GM15510 (cell line): Measurements from ENCODE around the gene NCLN.

Experiments used
- POLR2A ChIP-seq: IDR thresholded peaks from 3 replicates; pipeline ENCODE4 v1.6.1; 2011; ENCODE audit warnings: borderline replicate concordance; ENCODE audit not compliant: insufficient read length; ENCODE audit errors: extremely low read depth

The NCLN gene, protein sequence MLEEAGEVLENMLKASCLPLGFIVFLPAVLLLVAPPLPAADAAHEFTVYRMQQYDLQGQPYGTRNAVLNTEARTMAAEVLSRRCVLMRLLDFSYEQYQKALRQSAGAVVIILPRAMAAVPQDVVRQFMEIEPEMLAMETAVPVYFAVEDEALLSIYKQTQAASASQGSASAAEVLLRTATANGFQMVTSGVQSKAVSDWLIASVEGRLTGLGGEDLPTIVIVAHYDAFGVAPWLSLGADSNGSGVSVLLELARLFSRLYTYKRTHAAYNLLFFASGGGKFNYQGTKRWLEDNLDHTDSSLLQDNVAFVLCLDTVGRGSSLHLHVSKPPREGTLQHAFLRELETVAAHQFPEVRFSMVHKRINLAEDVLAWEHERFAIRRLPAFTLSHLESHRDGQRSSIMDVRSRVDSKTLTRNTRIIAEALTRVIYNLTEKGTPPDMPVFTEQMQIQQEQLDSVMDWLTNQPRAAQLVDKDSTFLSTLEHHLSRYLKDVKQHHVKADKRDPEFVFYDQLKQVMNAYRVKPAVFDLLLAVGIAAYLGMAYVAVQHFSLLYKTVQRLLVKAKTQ

DNA sequence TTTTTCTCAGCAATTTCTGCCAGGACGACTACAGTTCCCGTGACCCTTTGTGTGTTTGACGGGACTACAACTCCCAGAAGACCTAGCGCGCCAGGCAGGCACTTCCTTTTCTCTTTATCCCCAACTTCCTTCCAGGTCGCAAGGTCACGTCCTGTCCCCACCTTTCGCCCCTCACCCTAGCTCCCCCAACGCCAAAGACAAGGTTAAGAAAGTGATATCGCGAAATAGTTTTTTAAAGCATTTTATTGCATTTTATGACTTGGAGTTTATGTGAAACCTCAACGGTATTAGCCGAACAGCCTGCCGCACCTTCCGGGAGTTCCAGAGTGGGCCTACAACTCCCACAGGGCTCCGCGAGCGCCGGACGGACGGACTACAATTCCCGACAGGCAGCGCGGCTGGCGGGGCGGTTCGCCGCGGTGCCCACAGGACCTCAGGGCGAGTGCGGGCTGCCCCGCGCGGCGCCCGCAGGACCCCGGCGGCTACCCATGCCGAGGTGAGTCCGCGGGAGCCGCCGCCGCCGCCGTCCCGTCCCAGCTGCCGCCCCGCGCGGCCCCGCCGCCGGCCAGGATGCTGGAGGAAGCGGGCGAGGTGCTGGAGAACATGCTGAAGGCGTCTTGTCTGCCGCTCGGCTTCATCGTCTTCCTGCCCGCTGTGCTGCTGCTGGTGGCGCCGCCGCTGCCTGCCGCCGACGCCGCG lies at the start of gene NCLN:
TSS of gene NCLN (plus strand) at position 470 of the 699 bp plus-strand sequence. CDS start at position 571, 101 bp downstream.
- peak; percentile 79 for TF ChIP-seq POLR2A

DNA sequence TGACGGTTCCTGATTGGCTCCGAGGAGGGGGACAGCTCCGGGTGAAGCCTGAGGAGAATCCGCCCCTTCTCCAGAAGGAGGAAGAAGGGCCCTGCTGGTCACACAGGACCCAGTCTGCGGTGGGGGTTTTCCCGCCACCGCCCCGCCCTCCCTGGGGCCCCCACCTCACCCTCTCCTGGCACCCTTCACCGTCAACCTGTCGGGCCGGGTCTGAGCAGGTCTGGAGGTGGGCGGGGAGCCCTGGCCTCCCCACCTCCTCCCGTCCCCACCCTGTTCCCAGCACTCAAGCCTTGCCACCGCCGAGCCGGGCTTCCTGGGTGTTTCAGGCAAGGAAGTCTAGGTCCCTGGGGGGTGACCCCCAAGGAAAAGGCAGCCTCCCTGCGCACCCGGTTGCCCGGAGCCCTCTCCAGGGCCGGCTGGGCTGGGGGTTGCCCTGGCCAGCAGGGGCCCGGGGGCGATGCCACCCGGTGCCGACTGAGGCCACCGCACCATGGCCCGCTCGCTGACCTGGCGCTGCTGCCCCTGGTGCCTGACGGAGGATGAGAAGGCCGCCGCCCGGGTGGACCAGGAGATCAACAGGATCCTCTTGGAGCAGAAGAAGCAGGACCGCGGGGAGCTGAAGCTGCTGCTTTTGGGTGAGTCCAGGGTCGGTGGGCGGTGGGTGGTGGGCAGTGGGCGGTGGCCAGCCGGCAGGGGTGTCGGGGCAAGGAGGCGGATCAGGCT lies 49.6 kb upstream of the NCLN start, which contains the start of gene GNA15:
TSS of gene GNA15 (plus strand) at position 73 of the 723 bp plus-strand sequence. CDS start at position 491, 418 bp downstream.
- TF ChIP-seq POLR2A: no peak

DNA sequence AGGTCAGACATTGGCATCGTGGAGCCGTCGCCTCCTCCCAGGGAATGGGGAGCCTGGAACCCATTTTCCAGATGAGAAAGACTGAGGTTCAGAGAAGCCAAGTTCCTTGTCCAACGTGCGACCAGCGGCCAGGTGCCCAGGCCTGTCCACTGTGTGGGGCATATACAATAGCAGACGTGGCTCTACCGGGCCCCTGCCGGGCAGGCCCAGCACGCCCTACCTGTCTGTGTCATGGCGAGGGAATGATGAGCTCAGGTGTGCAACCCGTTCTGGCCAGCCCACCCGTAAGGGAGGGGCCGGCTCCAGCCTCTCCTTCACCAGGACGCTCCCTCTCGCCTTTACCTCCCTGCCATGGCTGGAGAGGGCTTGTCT lies 49.1 kb upstream of the NCLN start:
- no peak for TF ChIP-seq POLR2A

DNA sequence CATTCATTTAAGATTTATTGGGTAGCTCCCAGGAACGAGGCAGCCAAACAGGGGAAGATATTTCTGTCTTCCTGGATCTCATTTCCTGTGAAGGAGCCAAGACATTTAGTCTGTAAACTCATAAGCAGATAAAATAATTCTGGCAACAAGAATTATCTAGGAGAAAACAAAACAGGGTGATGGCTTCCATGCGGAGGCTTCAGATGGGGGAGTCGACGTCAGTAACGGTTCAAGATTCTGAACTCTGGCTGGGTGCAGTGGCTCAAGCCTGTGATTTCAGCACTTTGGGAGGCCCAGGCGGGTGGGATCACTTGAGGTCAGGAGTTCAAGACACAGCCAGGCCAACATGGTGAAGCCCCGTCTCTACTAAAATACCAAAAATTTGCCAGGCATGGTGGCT lies 48.6 kb upstream of the NCLN start:
- TF ChIP-seq POLR2A: no peak

DNA sequence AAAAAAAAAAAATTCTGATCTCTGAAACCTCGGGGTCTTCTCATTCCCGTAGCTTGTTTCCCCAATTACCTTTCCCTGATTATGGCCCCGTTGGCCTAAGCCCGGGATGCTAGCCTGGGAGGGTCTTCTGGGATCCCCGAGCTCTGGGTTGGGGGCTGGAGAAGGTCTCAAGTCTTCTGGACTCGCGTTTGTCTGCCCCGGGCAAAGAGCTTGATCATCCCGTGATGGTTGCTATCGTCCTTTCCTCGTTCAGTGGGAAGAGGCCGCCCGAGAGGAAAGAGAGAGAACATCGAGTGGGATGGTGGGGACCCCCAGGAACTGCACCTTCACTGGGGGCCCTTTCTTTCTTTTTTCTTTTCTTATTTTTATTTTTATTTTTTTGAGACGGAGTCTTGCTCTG lies 47.5 kb upstream of the NCLN start:
- no peak for TF ChIP-seq POLR2A

DNA sequence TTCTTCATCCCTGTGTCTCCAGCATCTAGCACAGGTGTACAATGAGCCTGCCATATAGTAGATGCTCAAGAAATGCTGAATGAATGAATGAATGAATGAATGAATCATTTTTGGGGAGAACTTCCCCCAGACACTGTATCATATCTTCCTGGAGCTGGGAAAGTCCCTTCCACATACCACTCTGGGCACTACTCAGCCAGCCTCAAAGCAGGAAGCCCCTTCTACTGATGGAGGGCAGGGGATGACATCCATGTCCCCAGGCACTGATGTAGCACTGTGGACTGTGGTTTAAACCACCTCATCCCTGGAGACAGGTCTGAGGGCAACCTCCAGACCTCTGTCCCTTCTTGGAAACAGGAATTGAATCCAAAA lies 45.1 kb upstream of the NCLN start:
- TF ChIP-seq POLR2A: no peak

DNA sequence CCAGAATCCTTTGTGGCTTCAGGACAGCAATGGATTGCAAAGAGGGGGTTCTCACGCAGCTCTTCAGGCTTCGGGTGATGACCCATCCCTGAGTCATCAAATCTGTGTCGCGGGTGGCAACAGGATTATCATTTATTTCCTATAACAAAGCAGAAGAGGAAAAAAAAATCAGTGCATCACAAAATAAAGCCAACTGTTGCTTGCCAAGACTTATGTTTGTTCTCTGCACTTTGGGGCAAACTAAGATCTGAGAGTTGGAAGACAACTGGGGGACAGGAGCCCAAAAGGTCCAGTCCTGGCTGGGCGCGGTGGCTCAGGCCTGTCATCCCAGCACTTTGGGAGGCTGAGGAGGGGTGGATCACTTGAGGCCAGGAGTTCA lies 43.4 kb upstream of the NCLN start:
- TF ChIP-seq POLR2A: no peak

DNA sequence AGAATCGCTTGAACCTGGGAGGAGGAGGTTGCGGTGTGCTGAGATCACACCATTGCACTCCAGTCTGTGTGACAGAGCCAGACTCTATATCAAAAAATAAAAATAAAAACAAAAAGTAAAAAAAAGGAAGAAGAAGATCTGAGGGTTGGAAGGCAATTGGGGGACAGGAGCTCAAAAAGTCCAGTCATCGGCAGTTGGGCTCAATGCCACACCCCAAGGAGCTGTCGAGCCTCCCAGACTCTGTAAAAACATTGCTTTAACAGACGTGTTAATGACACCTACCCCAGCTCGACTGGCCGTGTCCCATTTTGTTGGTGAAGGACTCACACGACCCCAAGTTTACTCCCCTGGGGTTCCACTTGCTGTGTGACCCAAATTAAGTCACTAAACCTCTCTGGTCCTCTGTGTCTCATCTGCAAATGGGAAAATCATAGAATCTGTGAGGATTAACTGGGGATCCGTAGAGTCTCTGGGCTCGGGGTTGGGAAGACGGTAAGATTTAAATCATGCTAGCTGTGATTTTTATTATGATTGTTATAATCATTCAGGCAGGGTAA lies 42.9 kb upstream of the NCLN start:
- no peak for TF ChIP-seq POLR2A

DNA sequence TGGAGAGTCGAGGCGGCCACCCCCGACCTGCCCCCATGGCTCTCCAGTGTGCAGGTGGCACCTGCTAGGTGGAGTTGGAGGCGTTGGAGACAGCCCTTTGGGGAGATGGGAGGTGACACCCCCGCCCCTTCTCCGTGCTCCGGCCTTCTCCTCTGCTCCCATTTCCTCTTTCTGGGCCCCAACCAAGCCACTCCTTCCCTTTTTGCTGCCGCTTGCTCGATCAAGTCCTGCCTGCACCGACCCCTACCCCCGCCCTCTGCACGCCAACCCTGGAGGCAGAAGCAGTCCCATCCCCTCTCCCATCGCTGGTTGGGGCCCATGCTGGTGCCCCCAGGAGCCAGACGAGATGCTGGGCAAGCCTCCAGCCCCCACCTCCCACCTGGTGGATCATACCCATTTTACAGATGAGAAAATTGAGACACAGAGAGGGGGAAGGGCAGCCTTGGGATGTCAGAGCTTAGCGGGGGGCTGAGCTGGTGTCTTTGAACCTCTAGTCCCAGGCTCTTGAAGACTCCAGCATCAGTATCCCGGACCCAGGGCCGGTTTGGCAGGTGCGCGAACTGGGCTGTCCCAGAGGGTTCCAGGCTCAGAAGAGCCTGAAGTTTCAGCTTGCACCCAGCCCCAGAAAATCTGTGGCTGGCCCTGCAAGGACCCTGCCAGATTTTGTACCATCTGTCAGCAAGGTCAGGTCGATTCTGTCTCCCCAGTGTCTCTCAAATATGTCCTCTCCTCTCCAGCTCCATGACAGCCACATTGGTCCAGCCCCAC lies 39.6 kb upstream of the NCLN start:
- no peak for TF ChIP-seq POLR2A

DNA sequence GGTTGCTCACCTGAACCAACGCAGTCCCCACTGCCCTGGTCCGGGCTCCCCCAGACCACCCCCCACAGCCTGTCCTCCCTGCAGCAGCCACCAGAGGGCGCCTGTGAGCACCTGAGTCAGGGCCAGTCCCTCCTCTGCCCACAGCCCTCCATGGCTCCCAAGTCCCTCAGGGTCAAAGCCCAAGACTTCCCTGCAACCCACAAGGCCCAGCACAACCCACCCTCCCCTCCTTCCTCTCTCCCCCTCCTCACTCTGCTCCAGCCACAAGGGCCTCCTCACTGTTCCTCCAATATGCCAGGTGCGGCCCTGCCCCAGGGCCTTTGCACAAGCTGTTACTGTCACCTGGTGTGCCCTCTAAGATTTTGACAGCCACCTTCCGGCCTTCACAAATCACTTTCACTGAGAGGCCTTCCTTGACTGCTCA lies 39.0 kb upstream of the NCLN start:
- no peak for TF ChIP-seq POLR2A

DNA sequence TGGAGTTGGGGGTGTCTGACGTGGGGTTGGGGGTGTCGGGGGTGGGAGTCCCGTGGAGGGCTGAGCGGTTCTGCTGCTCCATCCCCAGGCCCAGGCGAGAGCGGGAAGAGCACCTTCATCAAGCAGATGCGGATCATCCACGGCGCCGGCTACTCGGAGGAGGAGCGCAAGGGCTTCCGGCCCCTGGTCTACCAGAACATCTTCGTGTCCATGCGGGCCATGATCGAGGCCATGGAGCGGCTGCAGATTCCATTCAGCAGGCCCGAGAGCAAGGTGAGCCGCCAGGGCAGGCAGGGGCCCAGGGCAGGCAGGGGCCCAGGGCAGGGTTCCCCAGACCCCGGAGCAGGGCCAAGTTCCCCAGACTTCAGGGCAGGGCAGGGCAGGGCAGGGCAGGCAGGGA lies 37.2 kb upstream of the NCLN start:
- TF ChIP-seq POLR2A: no peak

DNA sequence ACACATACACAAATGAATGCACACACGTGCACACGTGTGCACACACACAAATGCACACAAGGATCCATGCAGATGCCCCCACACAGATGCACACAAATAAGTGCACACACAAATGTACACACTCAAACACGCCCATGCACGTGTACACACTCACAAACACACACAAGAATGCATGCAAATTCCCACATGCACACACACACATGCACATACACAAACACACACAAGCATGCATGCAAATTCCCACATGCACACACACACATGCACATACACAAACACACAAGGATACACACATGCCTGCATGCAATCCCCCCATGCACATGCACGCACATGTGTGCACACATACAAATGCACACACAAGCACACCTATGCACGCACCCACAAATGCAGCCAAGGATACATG lies 36.6 kb upstream of the NCLN start:
- no peak for TF ChIP-seq POLR2A

DNA sequence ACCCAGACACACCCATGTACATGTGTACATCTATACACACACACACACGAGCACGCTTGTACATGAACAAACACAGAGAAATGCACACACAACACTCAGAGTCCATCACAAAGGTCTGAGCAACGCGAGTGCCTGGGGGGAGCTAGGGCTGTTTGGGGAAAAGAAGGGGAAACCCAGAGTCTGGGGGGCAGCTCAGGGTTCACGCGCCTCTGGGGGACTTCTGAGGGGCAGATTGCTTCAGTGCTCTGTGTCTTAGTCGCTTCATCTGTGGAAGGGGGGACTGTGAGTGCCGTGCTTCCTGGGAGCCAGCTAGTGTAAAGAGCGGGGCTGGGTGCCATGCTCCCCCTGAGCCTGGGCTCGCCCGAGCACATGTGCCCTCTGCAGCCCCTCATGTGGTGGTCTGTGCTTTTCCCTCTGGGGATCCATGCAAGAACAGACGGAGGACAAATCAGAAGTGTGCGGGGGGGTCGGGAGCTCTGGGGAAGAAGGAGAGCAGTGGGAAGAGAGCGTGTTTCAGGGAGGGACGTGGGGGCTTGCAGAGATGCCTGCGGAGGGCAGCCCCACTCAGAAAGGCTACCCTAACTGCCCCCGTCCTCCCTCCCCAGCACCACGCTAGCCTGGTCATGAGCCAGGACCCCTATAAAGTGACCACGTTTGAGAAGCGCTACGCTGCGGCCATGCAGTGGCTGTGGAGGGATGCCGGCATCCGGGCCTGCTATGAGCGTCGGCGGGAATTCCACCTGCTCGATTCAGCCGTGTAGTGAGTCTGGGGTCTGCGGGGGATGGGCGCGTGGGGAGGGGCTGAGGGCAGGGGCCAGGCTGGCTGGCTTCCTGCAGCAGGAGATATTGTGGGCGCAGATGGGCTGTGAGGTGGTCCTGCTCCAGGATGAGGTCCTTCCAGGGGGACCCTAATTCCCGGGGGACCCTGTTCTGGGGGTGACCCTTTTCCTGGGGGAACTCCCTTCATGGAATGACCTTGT lies 35.9 kb upstream of the NCLN start:
- TF ChIP-seq POLR2A: no peak
